Stomach smooth muscle (tissue), 2 donors: ENCODE measurements around the gene DLL1.
A peak's percentile ranks its signal among the peaks of the same experiment; 100 is the strongest.
"Not testable (repeated sequence)": the region's sequence is repeated elsewhere in the genome, so short reads cannot be mapped to it uniquely, and the experiment has no call there.

Source experiments
- H3K27ac ChIP-seq: one replicate; pipeline ENCODE4 v1.7.0; 2013; ENCODE audit warnings: mild to moderate bottlenecking, low read length, inconsistent platforms
- H3K27me3 ChIP-seq, 2 donors: one replicate each; pipeline ENCODE4 v1.7.0; 2013; ENCODE audit warnings: low read length in 2 of 2; ENCODE audit not compliant: insufficient read depth in 2 of 2, control insufficient read depth in 1 of 2
- H3K36me3 ChIP-seq, 2 donors: one replicate each; pipeline ENCODE4 v1.7.0; 2013; ENCODE audit warnings: low read length in 2 of 2; ENCODE audit not compliant: control insufficient read depth in 2 of 2, insufficient read depth in 2 of 2
- H3K4me1 ChIP-seq: one replicate; pipeline ENCODE4 v1.7.0; 2013; ENCODE audit warnings: low read length; ENCODE audit not compliant: control insufficient read depth, insufficient read depth
- H3K4me3 ChIP-seq, 2 donors: one replicate each; pipeline ENCODE4 v1.7.0; 2013; ENCODE audit warnings: low read length in 2 of 2
- H3K9ac ChIP-seq, 2 donors: one replicate each; pipeline ENCODE4 v1.7.0; 2013; ENCODE audit warnings: low read length in 2 of 2, mild to moderate bottlenecking in 1 of 2
- H3K9me3 ChIP-seq, 2 donors: one replicate each; pipeline ENCODE4 v1.7.0; 2013; ENCODE audit warnings: low read length in 2 of 2; ENCODE audit not compliant: control insufficient read depth in 2 of 2
- donor health status: healthy.
- donor health status: Pancreatic carcinoma.

The DLL1 gene

DNA sequence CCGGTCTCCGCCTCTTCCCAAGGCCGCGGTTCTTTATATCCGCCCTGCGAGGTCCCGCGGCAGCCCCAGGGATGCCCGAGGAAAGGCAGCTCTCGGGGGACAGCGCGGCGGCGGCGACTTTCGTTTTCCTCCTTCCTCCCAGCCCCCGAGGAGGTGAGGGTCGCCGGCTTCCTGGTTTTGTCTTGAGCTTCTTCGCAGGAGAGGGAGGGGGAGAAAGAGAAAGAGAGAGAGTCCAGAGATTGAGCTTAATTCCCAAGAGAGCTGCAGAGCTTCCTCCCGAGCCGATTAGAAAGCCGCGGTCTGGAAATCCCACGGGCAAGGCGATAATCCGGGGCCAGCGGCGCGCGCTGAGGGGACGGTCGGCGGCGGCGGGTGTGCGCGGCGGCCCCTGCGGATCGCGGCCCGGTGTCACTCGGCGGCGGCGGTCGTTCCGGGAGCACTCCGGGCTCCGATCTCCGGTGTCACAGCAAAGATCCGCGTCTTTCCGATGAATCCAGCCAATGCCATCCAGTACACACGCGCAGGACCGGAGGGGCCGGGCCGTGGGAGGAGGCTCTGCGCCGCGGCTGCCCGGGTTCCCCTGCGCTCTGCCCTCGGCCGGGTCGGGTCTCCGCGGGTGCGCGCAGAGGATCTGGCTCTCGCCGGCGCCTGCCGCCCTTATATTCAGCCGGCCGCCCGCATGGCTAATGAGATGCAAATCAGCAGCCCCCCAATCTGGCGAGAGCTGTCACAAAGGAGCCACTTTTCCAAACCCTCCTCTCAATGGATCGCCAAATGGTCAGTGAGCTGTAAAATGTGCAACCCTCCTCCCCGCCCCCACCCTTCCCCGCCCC, at the start of gene DLL1:
Gene DLL1 (minus strand): TSS at position 783 of the 833 bp plus-strand sequence. CDS start 939 bp downstream, outside the sequence.
- Histone ChIP-seq H3K36me3 (no peaks in the 10 kb centered on the region), H3K9ac (peak within 1 kb of the TSS; percentile 55 to 56), H3K9me3 (no peaks in the 10 kb centered on the region), H3K4me3 (peak within 1 kb of the TSS; percentile 68 to 78), H3K27ac (no peak within 1 kb of the TSS), H3K4me1 (peaks cover 43% of the 10 kb centered on the region), H3K27me3 (peaks cover 48 to 73% of the 10 kb centered on the region in 2 donors)

DNA sequence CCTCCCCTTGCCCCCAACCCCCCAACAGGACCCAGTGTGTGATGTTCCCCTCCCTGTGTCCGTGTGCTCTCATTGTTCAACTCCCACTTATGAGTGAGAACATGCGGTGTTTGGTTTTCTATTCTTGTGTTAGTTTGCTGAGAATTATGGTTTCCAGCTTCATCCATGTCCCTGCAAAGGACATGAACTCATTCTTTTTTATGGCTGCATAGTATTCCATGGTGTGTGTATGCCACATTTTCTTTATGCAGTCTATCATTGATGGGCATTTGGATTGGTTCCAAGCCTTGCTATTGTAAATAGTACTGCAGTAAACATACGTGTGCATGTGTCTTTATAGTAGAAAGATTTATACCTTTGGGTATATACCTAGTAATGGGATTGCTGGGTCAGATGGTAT, 44.3 kb upstream of the DLL1 start:
- not testable (repeated sequence) for H3K9ac ChIP-seq

DNA sequence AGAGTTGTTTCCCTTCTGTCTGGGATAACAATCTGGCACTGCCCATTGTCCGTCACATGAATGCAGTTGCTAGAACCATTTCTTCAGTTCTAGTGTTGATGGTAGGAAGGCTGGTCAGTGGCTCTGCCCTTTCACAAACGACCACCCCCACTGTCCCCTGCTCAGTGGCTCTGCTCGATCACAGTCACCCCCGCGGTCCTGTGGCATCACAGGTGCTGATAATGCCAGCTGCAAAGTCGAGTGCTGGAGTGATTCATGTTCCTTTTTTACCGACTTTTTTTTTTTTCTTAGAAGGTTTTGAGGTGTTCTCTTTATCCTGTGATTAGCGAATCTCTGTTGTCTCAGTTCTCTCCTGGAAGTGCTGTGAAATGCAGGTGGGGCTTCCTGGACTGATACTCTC, 38.4 kb upstream of the DLL1 start:
- Histone ChIP-seq H3K4me1 (no peaks in the 10 kb centered on the region), H3K9ac (no peak overlapping the region), H3K9me3 (no peaks in the 10 kb centered on the region), H3K27ac (no peak overlapping the region), H3K27me3 (no peaks in the 10 kb centered on the region), H3K4me3 (no peak overlapping the region), H3K36me3 (peaks cover 39% of the 10 kb centered on the region in 2 donors)

More for the DNA sequence above, 44.3 kb upstream of the DLL1 start:
- not testable (repeated sequence) for H3K27me3 ChIP-seq, H3K4me1 ChIP-seq, H3K4me3 ChIP-seq, H3K9me3 ChIP-seq, H3K27ac ChIP-seq
- H3K36me3 ChIP-seq = peaks cover 16 to 20% of the 10 kb centered on the region in 2 donors

GRCh38 chr6:170317718-170318117, 26.8 kb upstream of the DLL1 start:
- H3K9ac ChIP-seq = no peak overlapping the region
- no peaks in the 10 kb centered on the region for H3K27me3 ChIP-seq
- no peaks in the 10 kb centered on the region for H3K4me1 ChIP-seq
- no peak overlapping the region for H3K27ac ChIP-seq
- no peak overlapping the region for H3K4me3 ChIP-seq
- H3K36me3 ChIP-seq = peaks cover 0 to 19% of the 10 kb centered on the region in 2 donors
- no peaks in the 10 kb centered on the region for H3K9me3 ChIP-seq

- no peak overlapping the region for H3K9ac ChIP-seq
Measured at GRCh38 chr6:170317076-170317475, 26.2 kb upstream of the DLL1 start.

DNA sequence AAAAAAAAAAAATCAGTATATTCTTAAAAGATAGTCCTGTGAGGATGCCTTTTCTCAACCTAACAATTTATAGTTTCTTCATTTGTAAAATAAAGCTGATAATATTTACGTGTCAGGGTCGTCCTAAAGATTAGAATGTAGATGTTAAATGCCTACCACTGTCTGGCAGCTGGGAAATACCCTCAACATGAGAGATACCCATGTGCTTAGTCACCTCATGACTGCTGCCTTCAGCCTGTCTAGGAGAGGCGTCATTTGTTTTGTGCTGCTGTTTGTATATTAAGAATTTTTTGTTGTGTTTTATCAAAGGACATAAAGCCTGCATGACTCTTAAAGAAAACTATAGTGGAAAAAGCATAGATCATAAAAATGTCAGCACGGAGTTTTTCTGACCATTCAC, 25.2 kb upstream of the DLL1 start:
- Histone ChIP-seq H3K27me3 (no peaks in the 10 kb centered on the region), H3K4me3 (no peak overlapping the region), H3K9me3 (no peaks in the 10 kb centered on the region), H3K36me3 (peaks cover 0 to 17% of the 10 kb centered on the region in 2 donors), H3K4me1 (no peaks in the 10 kb centered on the region), H3K9ac (no peak overlapping the region), H3K27ac (no peak overlapping the region)

More at GRCh38 chr6:170317076-170317475, 26.2 kb upstream of the DLL1 start:
- H3K27ac ChIP-seq = no peak overlapping the region
- H3K27me3 ChIP-seq = no peaks in the 10 kb centered on the region
- H3K9me3 ChIP-seq = no peaks in the 10 kb centered on the region
- H3K4me1 ChIP-seq = no peaks in the 10 kb centered on the region
- no peak overlapping the region for H3K4me3 ChIP-seq
- H3K36me3 ChIP-seq = peaks cover 0 to 18% of the 10 kb centered on the region in 2 donors

DNA sequence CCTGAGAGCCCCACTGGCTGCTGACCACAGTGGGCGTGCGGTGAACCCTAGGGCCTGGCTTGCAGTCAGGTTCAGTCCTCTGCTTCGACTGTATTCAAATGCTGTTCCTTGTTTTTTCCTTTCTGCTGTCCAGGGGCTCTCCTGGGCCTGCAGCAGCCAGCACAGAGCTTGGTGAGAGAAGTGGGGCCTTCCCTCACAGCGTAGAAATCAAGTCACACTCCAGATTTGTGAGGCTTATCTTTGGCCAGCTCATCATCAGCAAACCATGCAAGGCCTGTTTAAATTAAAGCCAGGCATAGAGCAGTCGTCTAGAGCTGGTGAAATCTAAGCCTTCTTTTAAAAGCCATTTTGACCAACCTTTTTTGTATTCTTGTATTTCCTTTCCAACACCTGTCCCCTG, 24.1 kb upstream of the DLL1 start:
- Histone ChIP-seq H3K36me3 (peaks cover 0 to 15% of the 10 kb centered on the region in 2 donors), H3K4me1 (no peaks in the 10 kb centered on the region), H3K9ac (no peak overlapping the region), H3K9me3 (no peaks in the 10 kb centered on the region), H3K4me3 (no peak overlapping the region), H3K27me3 (no peaks in the 10 kb centered on the region), H3K27ac (no peak overlapping the region)

DNA sequence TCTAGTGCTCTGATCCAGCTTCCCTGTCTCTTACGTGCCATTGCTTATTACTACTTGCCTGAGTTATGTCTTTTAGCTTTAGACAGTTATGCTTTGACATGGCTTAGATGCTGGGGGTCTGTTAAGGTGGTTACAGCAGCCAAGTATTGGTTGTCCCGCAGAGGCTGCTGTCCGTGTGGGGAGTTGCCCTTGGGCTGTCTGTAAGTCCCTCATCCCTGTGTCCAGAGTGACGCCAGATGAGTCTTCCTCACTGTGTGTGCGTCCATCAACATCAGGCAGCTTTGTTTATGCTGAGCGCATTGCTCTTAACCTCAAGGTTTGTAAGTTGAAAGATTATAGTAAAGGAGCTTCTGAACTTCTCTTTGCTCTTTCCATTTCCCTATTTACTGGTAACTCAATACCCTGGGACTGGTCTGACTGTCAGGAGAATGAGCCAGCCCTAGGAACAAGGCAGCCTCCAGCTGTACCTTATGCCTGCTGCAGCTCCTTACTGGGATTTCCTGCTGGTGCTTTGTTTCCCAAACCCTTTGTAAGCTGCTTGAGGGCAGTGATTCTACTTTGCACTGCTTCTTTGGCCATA, 22.9 kb upstream of the DLL1 start:
- H3K4me3 ChIP-seq = no peak overlapping the region
- peaks cover 0 to 8% of the 10 kb centered on the region in 2 donors for H3K36me3 ChIP-seq
- H3K9ac ChIP-seq = no peak overlapping the region
- H3K27ac ChIP-seq = no peak overlapping the region
- no peaks in the 10 kb centered on the region for H3K4me1 ChIP-seq
- H3K9me3 ChIP-seq = no peaks in the 10 kb centered on the region
- no peaks in the 10 kb centered on the region for H3K27me3 ChIP-seq

GRCh38 chr6:170312876-170313275, 22.0 kb upstream of the DLL1 start:
- no peaks in the 10 kb centered on the region for H3K27me3 ChIP-seq
- peaks cover 8% of the 10 kb centered on the region for H3K4me1 ChIP-seq
- H3K36me3 ChIP-seq = peaks cover 0 to 4% of the 10 kb centered on the region in 2 donors
- no peak overlapping the region for H3K4me3 ChIP-seq
- no peak overlapping the region for H3K27ac ChIP-seq
- H3K9me3 ChIP-seq = no peaks in the 10 kb centered on the region
- H3K9ac ChIP-seq = no peak overlapping the region

GRCh38 chr6:170311696-170312095, 20.8 kb upstream of the DLL1 start:
- no peak overlapping the region for H3K4me3 ChIP-seq
- H3K9me3 ChIP-seq = no peaks in the 10 kb centered on the region
- H3K27ac ChIP-seq = no peak overlapping the region
- H3K4me1 ChIP-seq = peaks cover 17% of the 10 kb centered on the region
- no peak overlapping the region for H3K9ac ChIP-seq
- H3K36me3 ChIP-seq = no peaks in the 10 kb centered on the region
- no peaks in the 10 kb centered on the region for H3K27me3 ChIP-seq

- H3K27ac ChIP-seq = no peak overlapping the region
- no peaks in the 10 kb centered on the region for H3K27me3 ChIP-seq
- peaks cover 27% of the 10 kb centered on the region for H3K4me1 ChIP-seq
- no peaks in the 10 kb centered on the region for H3K36me3 ChIP-seq
- no peak overlapping the region for H3K4me3 ChIP-seq
- no peaks in the 10 kb centered on the region for H3K9me3 ChIP-seq
- H3K9ac ChIP-seq = no peak overlapping the region
Measured at GRCh38 chr6:170308761-170309160, 17.9 kb upstream of the DLL1 start.
